Neural cell (in vitro differentiated cells): ENCODE results near the gene GTPBP4. TPM values are rescaled to one million over a fixed set of nuclear protein-coding genes. Genes with fewer than 3 reads are reported as not detected.

Experiments used
- H2AFZ ChIP-seq: fragments of 200-600, 300-800 bp; sonication (generic), shearing (Covaris generic); 2 replicates; pipeline ENCODE4 v1.6.0; 2014; ENCODE audit warnings: low read depth, mild to moderate bottlenecking, antibody characterized with exemption, low read length, moderate library complexity
- H3F3A ChIP-seq: fragments of 200-600 bp; shearing (Covaris generic); 2 replicates; pipeline ENCODE4 v1.6.1; 2016; ENCODE audit warnings: mild to moderate bottlenecking, moderate library complexity, mixed read lengths, antibody characterized with exemption, low read length; ENCODE audit not compliant: insufficient read depth, poor library complexity, severe bottlenecking
- H3K27ac ChIP-seq: fragments of 200-600, 300-800 bp; sonication (generic), shearing (Covaris generic); 2 replicates; pipeline ENCODE4 v1.5.1; 2014; ENCODE audit warnings: mild to moderate bottlenecking, low read length, moderate library complexity
- H3K27me3 ChIP-seq: fragments of 300-800, 200-600 bp; sonication (generic), shearing (Covaris generic); 2 replicates; pipeline ENCODE4 v1.6.0; 2014; ENCODE audit warnings: mild to moderate bottlenecking, low read depth, low read length, moderate library complexity; ENCODE audit not compliant: insufficient read depth
- H3K36me3 ChIP-seq: fragments of 300-800, 200-600 bp; sonication (generic), shearing (Covaris generic); 2 replicates; pipeline ENCODE4 v1.5.1; 2014; ENCODE audit warnings: mild to moderate bottlenecking, antibody characterized with exemption, low read length, moderate library complexity; ENCODE audit not compliant: insufficient read depth
- H3K4me2 ChIP-seq: fragments of 300-800, 200-600 bp; sonication (generic), shearing (Covaris generic); 2 replicates; pipeline ENCODE4 v1.6.0; 2014; ENCODE audit warnings: mild to moderate bottlenecking, low read length
- H3K4me3 ChIP-seq: fragments of 300-800, 200-600 bp; sonication (generic), shearing (Covaris generic); 2 replicates; pipeline ENCODE4 v1.5.1; 2014; ENCODE audit warnings: mild to moderate bottlenecking, low read length, moderate library complexity
- H3K79me2 ChIP-seq: fragments of 200-600 bp; shearing (Covaris generic); replicated peaks from 2 replicates; pipeline ENCODE4 v1.6.0; 2014; ENCODE audit warnings: mild to moderate bottlenecking, low read length, moderate library complexity; ENCODE audit not compliant: insufficient read depth
- H3K9ac ChIP-seq: fragments of 300-800, 200-600 bp; sonication (generic), shearing (Covaris generic); 2 replicates; pipeline ENCODE4 v1.6.1; 2016; ENCODE audit warnings: mild to moderate bottlenecking, low read length, mixed read lengths
- H3K9me2 ChIP-seq: fragments of 200-600 bp; shearing (Covaris generic); 2 replicates; pipeline ENCODE4 v1.6.1; 2016; ENCODE audit warnings: mild to moderate bottlenecking, low read length, mixed read lengths; ENCODE audit not compliant: insufficient read depth
- H3K9me3 ChIP-seq: fragments of 200-600, 300-800 bp; sonication (generic), shearing (Covaris generic); 2 replicates; pipeline ENCODE4 v1.6.1; 2016; ENCODE audit warnings: mild to moderate bottlenecking, mixed run types, low read length, moderate library complexity, mixed read lengths
- H4K20me1 ChIP-seq: fragments of 200-600 bp; shearing (Covaris generic); 2 replicates; pipeline ENCODE4 v1.6.1; 2016; ENCODE audit warnings: mild to moderate bottlenecking, mixed run types; ENCODE audit not compliant: insufficient read depth
- EP300 ChIP-seq: fragments of 450-650 bp; conservative IDR thresholded peaks from 2 replicates; pipeline ENCODE4 v1.6.1; 2014; ENCODE audit warnings: antibody characterized with exemption, mild to moderate bottlenecking, moderate library complexity; ENCODE audit not compliant: poor library complexity, severe bottlenecking
- EZH2 ChIP-seq: fragments of 200-600, 300-800 bp; shearing (Covaris generic), sonication (generic); IDR thresholded peaks from 2 replicates; pipeline ENCODE4 v1.6.1; 2014; ENCODE audit warnings: antibody characterized with exemption, low read length, borderline replicate concordance, mild to moderate bottlenecking; ENCODE audit not compliant: insufficient read depth, poor library complexity, severe bottlenecking
- MXI1 ChIP-seq: fragments of 450-650 bp; conservative IDR thresholded peaks from 2 replicates; pipeline ENCODE4 v1.6.1; 2014; ENCODE audit warnings: antibody characterized with exemption, mild to moderate bottlenecking; ENCODE audit not compliant: poor library complexity, severe bottlenecking
- POLR2AphosphoS5 ChIP-seq: IDR thresholded peaks from 2 replicates; pipeline ENCODE4 v1.6.1; 2012
- RAD21 ChIP-seq: fragments of 450-650 bp; conservative IDR thresholded peaks from 2 replicates; pipeline ENCODE4 v1.6.1; 2014; ENCODE audit warnings: antibody characterized with exemption, mild to moderate bottlenecking, moderate library complexity
- SMC3 ChIP-seq: fragments of 450-650 bp; conservative IDR thresholded peaks from 2 replicates; pipeline ENCODE4 v1.6.1; 2014; ENCODE audit warnings: antibody characterized with exemption, mild to moderate bottlenecking, moderate library complexity; ENCODE audit not compliant: poor library complexity
- TAF1 ChIP-seq: IDR thresholded peaks from 2 replicates; pipeline ENCODE4 v1.6.1; 2012; ENCODE audit warnings: low read depth
- polyA plus RNA-seq: library from polyadenylated mRNA; depleted of rRNA; stranded (reverse); fragments of >200 nt; gene quantifications from 2 replicates; pipeline ENCODE4 v1.2.3, GENCODE V29; 2014
- TF ChIP-seq, protein P1 (sequence below): fragments of 450-650 bp; IDR thresholded peaks from 2 replicates; pipeline ENCODE4 v1.5.1; 2014; ENCODE audit warnings: antibody characterized with exemption, mild to moderate bottlenecking, moderate library complexity; ENCODE audit not compliant: poor library complexity, severe bottlenecking
- TF ChIP-seq, protein P2 (sequence below): IDR thresholded peaks from 2 replicates; pipeline ENCODE4 v1.6.1; 2012; ENCODE audit warnings: borderline replicate concordance

The GTPBP4 gene
- polyA plus RNA-seq, 1 donor from 2014 or later = 32.7 TPM

GRCh38 chr10:949446-949845, 38.8 kb upstream of the GTPBP4 start:
- Histone ChIP-seq H3F3A (no peaks in the 10 kb centered on the region), H3K4me2 (no peak overlapping the region), H3K9ac (no peak overlapping the region), H3K9me2 (no peaks in the 10 kb centered on the region), H2AFZ (no peak overlapping the region), H3K27me3 (no peaks in the 10 kb centered on the region), H3K79me2 (no peaks in the 10 kb centered on the region), H4K20me1 (no peaks in the 10 kb centered on the region), H3K36me3 (no peaks in the 10 kb centered on the region), H3K27ac (no peak overlapping the region), H3K9me3 (no peaks in the 10 kb centered on the region), H3K4me3 (no peak overlapping the region)
- TF ChIP-seq, protein P1, sequence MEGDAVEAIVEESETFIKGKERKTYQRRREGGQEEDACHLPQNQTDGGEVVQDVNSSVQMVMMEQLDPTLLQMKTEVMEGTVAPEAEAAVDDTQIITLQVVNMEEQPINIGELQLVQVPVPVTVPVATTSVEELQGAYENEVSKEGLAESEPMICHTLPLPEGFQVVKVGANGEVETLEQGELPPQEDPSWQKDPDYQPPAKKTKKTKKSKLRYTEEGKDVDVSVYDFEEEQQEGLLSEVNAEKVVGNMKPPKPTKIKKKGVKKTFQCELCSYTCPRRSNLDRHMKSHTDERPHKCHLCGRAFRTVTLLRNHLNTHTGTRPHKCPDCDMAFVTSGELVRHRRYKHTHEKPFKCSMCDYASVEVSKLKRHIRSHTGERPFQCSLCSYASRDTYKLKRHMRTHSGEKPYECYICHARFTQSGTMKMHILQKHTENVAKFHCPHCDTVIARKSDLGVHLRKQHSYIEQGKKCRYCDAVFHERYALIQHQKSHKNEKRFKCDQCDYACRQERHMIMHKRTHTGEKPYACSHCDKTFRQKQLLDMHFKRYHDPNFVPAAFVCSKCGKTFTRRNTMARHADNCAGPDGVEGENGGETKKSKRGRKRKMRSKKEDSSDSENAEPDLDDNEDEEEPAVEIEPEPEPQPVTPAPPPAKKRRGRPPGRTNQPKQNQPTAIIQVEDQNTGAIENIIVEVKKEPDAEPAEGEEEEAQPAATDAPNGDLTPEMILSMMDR = no peak
- no peak for TF ChIP-seq EP300

DNA sequence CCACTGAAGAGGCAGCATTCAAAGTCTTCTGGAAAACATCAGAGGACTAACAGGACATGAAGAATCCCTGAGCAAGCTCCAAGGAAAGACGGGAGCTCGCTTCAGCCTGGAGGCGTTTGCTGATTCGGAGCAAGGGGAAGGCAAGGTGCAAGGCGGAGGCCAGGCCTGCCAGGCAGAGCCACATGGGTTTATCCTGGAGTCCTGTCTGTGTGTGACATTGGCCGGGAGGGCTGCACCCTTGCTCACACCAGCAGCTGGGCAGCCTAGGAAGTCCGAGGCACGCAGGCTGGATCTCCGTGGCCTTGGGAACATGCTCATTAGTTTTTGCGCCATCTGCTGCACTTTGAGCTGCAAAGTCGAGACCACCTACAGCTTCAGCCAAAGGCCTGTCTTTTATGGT, 34.4 kb upstream of the GTPBP4 start:
- H3K27ac ChIP-seq = no peak overlapping the region
- no peaks in the 10 kb centered on the region for H3K9me3 ChIP-seq
- no peaks in the 10 kb centered on the region for H3F3A ChIP-seq
- H3K4me2 ChIP-seq = no peak overlapping the region
- H2AFZ ChIP-seq = no peak overlapping the region
- H3K27me3 ChIP-seq = no peaks in the 10 kb centered on the region
- no peak overlapping the region for H3K9ac ChIP-seq
- no peaks in the 10 kb centered on the region for H3K79me2 ChIP-seq
- no peaks in the 10 kb centered on the region for H3K36me3 ChIP-seq
- H3K9me2 ChIP-seq = no peaks in the 10 kb centered on the region
- no peaks in the 10 kb centered on the region for H4K20me1 ChIP-seq
- TF ChIP-seq, protein P1 = no peak
- TF ChIP-seq SMC3 (no peak), MXI1 (no peak), TAF1 (no peak), EP300 (no peak), POLR2AphosphoS5 (no peak), EZH2 (no peak), RAD21 (no peak)
- TF ChIP-seq, protein P2, sequence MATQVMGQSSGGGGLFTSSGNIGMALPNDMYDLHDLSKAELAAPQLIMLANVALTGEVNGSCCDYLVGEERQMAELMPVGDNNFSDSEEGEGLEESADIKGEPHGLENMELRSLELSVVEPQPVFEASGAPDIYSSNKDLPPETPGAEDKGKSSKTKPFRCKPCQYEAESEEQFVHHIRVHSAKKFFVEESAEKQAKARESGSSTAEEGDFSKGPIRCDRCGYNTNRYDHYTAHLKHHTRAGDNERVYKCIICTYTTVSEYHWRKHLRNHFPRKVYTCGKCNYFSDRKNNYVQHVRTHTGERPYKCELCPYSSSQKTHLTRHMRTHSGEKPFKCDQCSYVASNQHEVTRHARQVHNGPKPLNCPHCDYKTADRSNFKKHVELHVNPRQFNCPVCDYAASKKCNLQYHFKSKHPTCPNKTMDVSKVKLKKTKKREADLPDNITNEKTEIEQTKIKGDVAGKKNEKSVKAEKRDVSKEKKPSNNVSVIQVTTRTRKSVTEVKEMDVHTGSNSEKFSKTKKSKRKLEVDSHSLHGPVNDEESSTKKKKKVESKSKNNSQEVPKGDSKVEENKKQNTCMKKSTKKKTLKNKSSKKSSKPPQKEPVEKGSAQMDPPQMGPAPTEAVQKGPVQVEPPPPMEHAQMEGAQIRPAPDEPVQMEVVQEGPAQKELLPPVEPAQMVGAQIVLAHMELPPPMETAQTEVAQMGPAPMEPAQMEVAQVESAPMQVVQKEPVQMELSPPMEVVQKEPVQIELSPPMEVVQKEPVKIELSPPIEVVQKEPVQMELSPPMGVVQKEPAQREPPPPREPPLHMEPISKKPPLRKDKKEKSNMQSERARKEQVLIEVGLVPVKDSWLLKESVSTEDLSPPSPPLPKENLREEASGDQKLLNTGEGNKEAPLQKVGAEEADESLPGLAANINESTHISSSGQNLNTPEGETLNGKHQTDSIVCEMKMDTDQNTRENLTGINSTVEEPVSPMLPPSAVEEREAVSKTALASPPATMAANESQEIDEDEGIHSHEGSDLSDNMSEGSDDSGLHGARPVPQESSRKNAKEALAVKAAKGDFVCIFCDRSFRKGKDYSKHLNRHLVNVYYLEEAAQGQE = no peak
- no peak overlapping the region for H3K4me3 ChIP-seq
